ENCODE measurements around the gene PTPRM. TPM values are rescaled to one million over a fixed set of nuclear protein-coding genes. Genes with fewer than 3 reads are reported as not detected.
A peak's percentile ranks its signal among the peaks of the same experiment; 100 is the strongest.

PTPRM gene
- total RNA-seq, 2 donors from 2014 or later, result 51.4 to 75.5 TPM

DNA sequence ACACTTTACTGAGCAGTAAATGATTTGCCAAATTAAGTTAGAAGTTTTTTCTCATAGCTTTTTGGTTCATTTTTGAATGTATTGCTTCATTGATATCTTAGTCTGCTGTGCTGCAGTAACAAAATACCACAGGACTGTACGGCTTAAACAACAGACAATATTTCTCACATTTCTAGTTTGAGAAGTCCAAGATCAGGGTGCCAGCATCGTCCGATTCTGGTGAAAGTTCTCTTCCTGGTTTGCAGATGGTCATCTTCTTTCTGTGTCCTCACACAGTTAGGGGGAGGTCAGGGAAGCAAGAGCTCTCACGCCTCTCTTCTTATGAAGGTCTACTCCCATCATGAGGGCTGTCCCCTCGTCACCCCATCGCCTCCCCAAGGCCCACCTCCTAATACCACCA lies 325.4 kb downstream of the PTPRM start:
- intact Hi-C loops (cut with DNase I), result no loop called here
- ATAC-seq (no peak), DNase-seq (no peak)

DNA sequence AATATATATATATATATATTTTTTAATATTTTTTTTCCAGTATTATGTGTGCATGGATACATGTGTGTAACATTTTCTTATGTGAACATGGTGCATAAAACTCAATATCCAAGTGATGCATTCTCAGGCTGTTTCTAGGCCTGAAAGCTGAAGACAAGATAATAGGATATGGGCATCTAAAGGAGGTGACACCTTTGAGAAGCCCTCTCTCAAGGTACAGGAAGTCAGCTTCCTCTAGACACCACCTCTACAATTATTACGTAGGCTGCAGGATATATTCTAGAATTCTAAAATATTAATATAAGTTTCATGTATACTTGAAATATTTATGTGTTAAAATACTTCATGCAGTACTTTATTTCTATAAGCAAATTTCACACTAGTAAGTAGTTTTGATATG lies 327.5 kb downstream of the PTPRM start:
- intact Hi-C loops (cut with DNase I), result no loop called here
- no peak for ATAC-seq

GRCh38 chr18:7895346-7895745 lies 328.2 kb downstream of the PTPRM start:
- intact Hi-C loops (cut with DNase I), result no loop called here
- DNase-seq, result no peak
- no peak for ATAC-seq

More for the DNA sequence above, 327.5 kb downstream of the PTPRM start:
- no peak for DNase-seq

- no peak for DNase-seq
- intact Hi-C loops (cut with DNase I), result no loop called here
- ATAC-seq, result no peak
These were observed 329.0 kb downstream of the PTPRM start for GRCh38 chr18:7896161-7896560.

DNA sequence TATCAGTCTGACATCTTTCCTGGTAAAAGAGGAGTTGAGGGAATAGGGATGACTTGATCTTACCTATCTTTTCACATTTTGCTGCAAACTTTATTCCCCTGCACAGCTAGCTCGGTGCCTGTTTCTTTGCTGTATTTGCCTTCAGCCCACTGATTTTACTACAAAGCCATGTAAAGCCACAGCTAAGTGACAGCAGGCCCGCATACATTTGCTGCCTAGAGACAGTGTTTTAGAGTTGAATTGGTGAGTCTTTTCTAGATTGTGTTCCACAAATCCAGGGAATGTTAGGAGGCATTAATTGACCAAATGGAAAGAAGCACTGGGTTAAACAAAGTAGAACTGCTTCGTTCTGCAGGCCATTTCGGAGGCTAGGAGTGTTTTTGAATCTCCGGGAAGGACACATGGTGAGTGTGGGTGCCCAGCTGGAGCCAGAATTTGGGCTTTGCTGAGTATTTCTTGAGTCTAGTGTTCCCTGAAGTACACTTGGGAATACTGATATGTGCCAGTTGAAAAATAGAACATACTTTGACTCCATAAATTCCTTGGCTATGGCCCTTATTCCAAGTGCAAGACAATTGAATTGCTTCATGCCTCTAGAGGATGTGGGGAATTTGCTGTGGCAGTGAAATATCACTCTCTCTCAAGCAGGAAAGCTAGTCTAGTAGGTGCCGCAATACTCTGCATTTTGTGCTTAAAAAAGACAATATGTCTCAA lies 329.8 kb downstream of the PTPRM start:
- DNase-seq (no peak), ATAC-seq (peak in 1 of 2 donors; percentile 89)
- intact Hi-C loops (cut with DNase I), result no loop called here

DNA sequence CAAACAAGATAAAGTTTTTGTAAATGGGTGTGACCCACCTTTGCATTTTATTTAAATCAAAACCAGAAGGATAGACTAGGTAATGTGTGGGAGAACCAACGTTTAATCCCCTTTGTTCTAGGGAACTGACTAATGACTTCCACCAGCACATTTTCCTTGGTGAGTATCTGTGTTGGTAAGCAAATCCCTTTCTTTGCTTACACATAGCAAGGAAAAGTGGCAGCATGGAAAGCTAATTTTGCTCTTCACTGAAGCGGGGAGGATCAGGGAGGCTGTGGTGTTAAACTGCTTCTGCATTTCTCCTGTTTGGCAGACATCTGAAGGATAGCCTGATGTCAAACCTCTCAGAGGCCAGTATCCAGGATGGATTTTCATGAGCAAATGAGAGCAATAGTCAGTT lies 331.1 kb downstream of the PTPRM start:
- DNase-seq, result no peak
- ATAC-seq, result no peak
- intact Hi-C loops (cut with DNase I), result no loop called here

DNA sequence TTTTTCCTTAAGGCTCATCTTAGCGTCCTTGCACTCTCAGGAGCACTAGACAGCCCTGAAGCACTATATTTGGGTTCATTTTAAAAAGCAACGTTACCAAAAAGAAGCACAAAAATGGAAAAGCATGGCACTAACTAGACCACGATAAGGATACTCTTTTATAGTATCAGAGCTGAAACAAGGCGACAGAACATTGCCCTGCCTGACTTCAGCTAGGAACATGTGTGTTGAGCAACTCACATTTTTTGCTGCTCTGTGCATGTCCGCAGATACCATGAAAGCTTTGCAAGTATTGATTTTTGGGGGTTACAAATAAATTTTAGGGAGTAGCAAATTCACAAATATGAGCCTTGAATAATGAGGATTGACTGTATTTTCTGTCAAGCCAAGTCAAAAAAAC lies 332.0 kb downstream of the PTPRM start:
- ATAC-seq, result no peak
- intact Hi-C loops (cut with DNase I), result no loop called here
- DNase-seq, result no peak

- no peak for ATAC-seq
- intact Hi-C loops (cut with DNase I), result no loop called here
- DNase-seq, result no peak
These were observed 333.0 kb downstream of the PTPRM start for GRCh38 chr18:7900091-7900490.

GRCh38 chr18:7901657-7902056 lies 334.5 kb downstream of the PTPRM start:
- ATAC-seq, result no peak
- intact Hi-C loops (cut with DNase I), result no loop called here
- DNase-seq, result no peak

DNA sequence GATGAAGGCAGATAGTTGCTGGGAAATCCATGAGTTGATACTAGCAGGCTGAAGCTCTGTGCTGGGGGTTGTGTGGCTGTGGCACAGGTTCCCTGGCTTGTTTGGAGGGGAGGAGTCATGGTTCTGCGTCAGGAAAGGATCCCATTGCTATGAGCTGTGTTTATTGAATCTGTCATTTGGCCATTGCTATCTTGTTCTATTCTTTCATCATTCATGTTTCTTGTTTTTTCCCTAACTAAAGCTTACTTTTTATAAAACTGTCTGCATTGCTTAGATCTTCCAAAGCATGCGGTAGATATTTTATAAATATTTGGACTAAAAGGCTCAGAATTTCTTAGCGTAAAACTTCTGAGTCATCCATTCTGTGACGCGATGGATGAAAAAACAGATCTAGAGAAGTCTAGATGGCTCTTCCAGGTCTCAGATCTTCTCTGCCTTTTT lies 335.3 kb downstream of the PTPRM start:
- intact Hi-C loops (cut with DNase I), result no loop called here
- DNase-seq (peak; percentile 24), ATAC-seq (peak; percentile 30 to 87)

DNA sequence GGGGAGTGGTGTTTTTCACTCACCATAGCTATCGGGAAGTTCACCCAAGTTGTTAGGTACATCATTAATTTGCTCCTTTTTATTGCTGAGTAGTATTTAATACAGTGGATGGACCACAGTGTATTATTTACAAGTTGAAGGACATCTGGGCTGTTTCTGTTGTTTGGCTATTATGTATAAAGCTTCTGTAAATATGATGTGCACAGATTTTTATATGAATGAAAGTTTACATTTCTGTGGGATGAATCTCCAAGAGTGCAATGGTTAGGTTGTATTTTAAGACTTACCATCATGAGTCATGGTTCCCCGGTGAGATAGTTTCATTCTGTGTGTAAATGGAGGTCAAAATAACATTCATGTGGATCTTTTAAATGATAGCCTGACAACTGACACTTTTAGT lies 337.4 kb downstream of the PTPRM start:
- DNase-seq (no peak), ATAC-seq (no peak)
- intact Hi-C loops (cut with DNase I), result no loop called here

GRCh38 chr18:7908681-7909299 lies 341.7 kb downstream of the PTPRM start:
- ATAC-seq (no peak), DNase-seq (no peak)
- intact Hi-C loops (cut with DNase I), result no loop called here

DNA sequence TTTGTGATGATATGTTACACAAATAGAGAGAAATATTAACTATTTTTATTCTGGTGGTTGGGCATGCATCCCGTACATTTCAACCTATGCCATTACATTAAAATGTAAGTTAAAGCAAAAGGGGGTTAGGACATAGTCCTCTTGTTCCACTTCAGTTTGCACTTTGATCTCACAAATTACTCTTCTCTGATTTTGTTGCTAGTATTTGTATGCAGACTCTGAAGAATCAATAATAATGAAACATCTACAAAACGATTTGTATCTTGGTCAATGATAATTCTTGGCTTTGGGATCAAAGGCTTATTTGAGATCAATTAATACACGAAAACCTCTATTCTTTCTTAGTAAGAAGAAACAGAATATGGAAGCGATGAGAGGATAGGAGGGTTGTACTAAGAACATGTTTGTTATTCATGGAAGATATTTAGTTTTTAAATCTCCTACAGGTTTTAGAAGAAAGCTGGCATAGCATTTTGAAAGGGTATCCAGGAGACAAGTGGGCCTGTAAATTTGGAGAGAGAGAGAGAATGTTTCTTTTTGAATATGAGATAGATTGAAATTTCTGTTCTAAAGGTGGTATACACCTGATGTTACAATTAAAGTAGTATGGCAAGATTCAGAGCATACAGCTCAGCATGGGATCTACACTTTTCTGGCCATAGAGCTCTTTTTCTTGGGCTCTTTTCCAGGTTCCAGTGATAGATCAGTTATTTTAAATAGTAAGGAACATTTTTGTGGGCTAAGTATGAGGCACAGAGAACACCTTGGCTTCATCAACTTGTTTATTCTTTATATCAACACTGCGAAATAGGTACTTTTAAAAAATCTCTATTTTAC lies 347.9 kb downstream of the PTPRM start:
- intact Hi-C loops (cut with DNase I), result no loop called here
- no peak for DNase-seq
- no peak for ATAC-seq

GRCh38 chr18:7918701-7919100 lies 351.6 kb downstream of the PTPRM start:
- ATAC-seq, result no peak
- intact Hi-C loops (cut with DNase I), result no loop called here
- DNase-seq, result no peak

DNA sequence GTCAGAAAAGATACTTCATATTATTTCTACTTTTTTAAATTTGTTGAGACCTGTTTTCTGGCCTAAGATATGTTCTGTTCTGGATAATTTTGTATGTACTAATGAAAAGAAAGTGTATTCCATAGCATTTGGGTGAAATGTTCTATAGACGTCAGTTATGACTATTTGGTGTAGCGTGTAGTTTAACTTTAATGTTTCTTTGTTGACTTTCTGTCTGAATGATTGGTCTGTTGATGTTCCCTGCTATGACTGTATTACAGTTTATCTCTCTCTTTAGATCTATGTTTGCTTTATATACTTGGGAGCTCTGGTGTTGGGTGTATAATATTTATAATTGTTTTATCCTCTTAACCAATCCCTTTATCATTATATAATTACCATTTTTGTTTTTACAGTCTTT lies 352.4 kb downstream of the PTPRM start:
- ATAC-seq, result no peak
- DNase-seq, result no peak
- intact Hi-C loops (cut with DNase I), result no loop called here

DNA sequence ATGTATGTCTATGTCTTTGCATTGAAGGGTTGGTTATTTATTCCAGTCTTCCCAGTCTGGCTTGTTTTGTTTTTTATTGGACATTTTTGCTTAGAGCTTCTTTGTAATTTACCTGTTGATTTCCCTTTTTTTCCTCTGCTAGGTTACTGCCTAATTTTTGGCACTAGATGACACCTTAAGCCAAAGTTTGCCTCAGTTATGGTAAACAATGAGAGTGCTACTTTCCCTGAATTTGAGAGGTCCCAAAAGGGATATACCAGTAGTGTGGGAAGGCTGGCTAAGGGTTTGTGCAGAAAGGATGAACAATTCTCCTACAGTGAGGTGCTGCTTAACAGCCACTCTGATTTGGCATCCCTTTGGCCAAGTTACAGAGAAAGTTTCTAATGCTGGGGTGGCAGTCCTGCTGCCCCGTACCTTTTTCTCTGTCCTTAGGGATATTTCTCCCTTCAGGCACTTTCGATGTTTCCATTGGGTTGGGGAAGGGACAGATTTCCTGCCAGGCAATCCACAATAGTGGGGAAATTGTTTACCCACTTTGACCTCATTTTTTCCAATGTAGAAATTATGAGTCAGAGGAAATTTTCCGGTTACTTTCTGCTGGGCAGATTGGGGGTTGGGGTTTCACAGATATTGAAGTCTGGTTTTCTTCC lies 354.9 kb downstream of the PTPRM start:
- ATAC-seq (peak in 1 of 2 donors; percentile 12), DNase-seq (no peak)
- intact Hi-C loops (cut with DNase I), result no loop called here

GRCh38 chr18:7923105-7923504 lies 356.0 kb downstream of the PTPRM start:
- ATAC-seq (no peak), DNase-seq (no peak)
- intact Hi-C loops (cut with DNase I), result no loop called here

- intact Hi-C loops (cut with DNase I), result no loop called here
- ATAC-seq (no peak), DNase-seq (no peak)
These were observed 357.5 kb downstream of the PTPRM start for GRCh38 chr18:7924616-7925015.

DNA sequence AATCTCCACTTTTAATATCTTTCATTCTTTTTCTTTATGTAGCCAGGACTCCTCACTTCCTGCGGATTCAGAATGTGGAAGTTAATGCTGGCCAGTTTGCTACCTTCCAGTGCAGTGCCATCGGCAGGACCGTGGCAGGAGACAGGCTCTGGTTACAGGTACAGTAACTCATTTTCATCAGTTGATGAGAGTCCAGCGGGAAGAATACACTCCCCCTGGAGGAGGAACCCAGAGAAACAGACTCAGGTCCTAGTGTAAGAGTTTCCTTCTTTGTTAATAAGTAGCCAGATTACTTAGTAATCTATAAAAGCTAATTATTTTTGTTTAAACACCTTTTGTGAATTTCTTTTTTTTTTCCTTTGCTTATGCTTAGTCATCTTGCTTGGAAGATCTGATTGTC lies 359.4 kb downstream of the PTPRM start:
- DNase-seq (no peak), ATAC-seq (no peak)
- intact Hi-C loops (cut with DNase I), result no loop called here

- ATAC-seq, result no peak
- intact Hi-C loops (cut with DNase I), result no loop called here
- no peak for DNase-seq
These were observed 360.0 kb downstream of the PTPRM start for GRCh38 chr18:7927119-7927518.
